Naive thymus-derived CD8-positive, alpha-beta T cell (primary cell): ENCODE measurements around the gene STEAP1. TPM values are rescaled to one million over a fixed set of nuclear protein-coding genes. Genes with fewer than 3 reads are reported as not detected.
A peak's percentile ranks its signal among the peaks of the same experiment; 100 is the strongest.

Experiments
- ATAC-seq, 2 donors: fragments of 150-1000 bp; cut with Tn5 transposase in 1 of 2; sonication (Bioruptor Pico), chemical (Tn5 transposase) in 1 of 2; 1 replicate in 1 of 2; 2 replicates in 1 of 2; pipeline ENCODE4 v1.10.0; 2021; ENCODE audit warnings: mild to moderate bottlenecking in 2 of 2, moderate library complexity in 2 of 2
- POLR2A ChIA-PET: fragments of 350-600 bp; sonication (Branson Sonifier 250); formaldehyde crosslinking; loops from one replicate; lab custom pipeline; 2021; ENCODE audit warnings: antibody characterized with exemption; lab: Charles Lee
- DNase-seq, 10 donors: peaks; one replicate each; pipeline versions ENCODE4 v3.0.0 to v3.0.0-alpha.2; 2020 to 2022
- H3K27ac Mint-ChIP-seq, 10 donors: one replicate each; pipeline ENCODE4 v1.8.0; 2020 to 2022; ENCODE audit warnings: mild to moderate bottlenecking in 10 of 10, mixed read lengths in 10 of 10, moderate library complexity in 4 of 10, inconsistent platforms in 1 of 10
- H3K27me3 Mint-ChIP-seq, 5 donors: one replicate each; pipeline ENCODE4 v1.8.0; 2021 to 2022; ENCODE audit warnings: mixed read lengths in 5 of 5
- H3K36me3 Mint-ChIP-seq, 3 donors: one replicate each; pipeline ENCODE4 v1.8.0; 2020 to 2022; ENCODE audit warnings: mixed read lengths in 3 of 3, mild to moderate bottlenecking in 2 of 3, inconsistent platforms in 1 of 3
- H3K4me1 Mint-ChIP-seq, 4 donors: one replicate each; pipeline ENCODE4 v1.8.0; 2021 to 2022; ENCODE audit warnings: mixed read lengths in 4 of 4
- H3K4me3 Mint-ChIP-seq, 10 donors: one replicate each; pipeline ENCODE4 v1.8.0; 2020 to 2022; ENCODE audit warnings: mild to moderate bottlenecking in 10 of 10, mixed read lengths in 10 of 10, moderate library complexity in 6 of 10, inconsistent platforms in 1 of 10
- H3K9me3 Mint-ChIP-seq, 9 donors: one replicate each; pipeline ENCODE4 v1.8.0; 2020 to 2022; ENCODE audit warnings: mixed read lengths in 9 of 9, mild to moderate bottlenecking in 3 of 9, inconsistent platforms in 1 of 9, moderate library complexity in 1 of 9
- polyA plus RNA-seq, 3 donors: library from polyadenylated mRNA; unstranded; fragments of 300-500 nt; fragmentation: Illumina TruSeq; gene quantifications; one replicate each; pipeline ENCODE4 v1.2.3, GENCODE V29; 2021
- total RNA-seq, 8 experiments: library from RNA in 2 of 8; stranded (reverse) in 2 of 8; gene quantifications; one replicate each; pipeline ENCODE4 v1.2.3 and lab custom pipeline; 2021 to 2026

The STEAP1 gene
- total and polyA plus RNA-seq, 5 experiments from 2014 or later: 0.28 TPM; not detected in 4

GRCh38 chr7:90201500-90202195 lies 47.4 kb downstream of the STEAP1 start:
- ATAC-seq: no peak
- Mint-ChIP-seq H3K36me3 (no peaks in the 10 kb centered on the region), H3K9me3 (peaks cover 0 to 5% (median 0%) of the 10 kb centered on the region in 9 donors), H3K4me1 (no peaks in the 10 kb centered on the region), H3K4me3 (no peak overlapping the region), H3K27me3 (peaks cover 0 to 3% (median 0%) of the 10 kb centered on the region in 5 donors), H3K27ac (no peak overlapping the region)
- no peak for DNase-seq
- POLR2A ChIA-PET: no interaction called here

GRCh38 chr7:90207956-90208355 lies 53.7 kb downstream of the STEAP1 start:
- H3K27ac Mint-ChIP-seq: no peak overlapping the region

GRCh38 chr7:90209776-90210175 lies 55.5 kb downstream of the STEAP1 start:
- POLR2A ChIA-PET: no interaction called here
- DNase-seq (no peak), ATAC-seq (no peak)
- Mint-ChIP-seq H3K4me3 (no peak overlapping the region), H3K9me3 (peaks cover 0 to 3% (median 0%) of the 10 kb centered on the region in 9 donors), H3K27me3 (peaks cover 5 to 25% (median 14%) of the 10 kb centered on the region in 5 donors), H3K36me3 (no peaks in the 10 kb centered on the region), H3K27ac (no peak overlapping the region), H3K4me1 (peaks cover 2 to 9% (median 7%) of the 10 kb centered on the region in 4 donors)

More at GRCh38 chr7:90207956-90208355, 53.7 kb downstream of the STEAP1 start:
- no peak for ATAC-seq
- DNase-seq: no peak
- Mint-ChIP-seq H3K9me3 (peaks cover 0 to 5% (median 0%) of the 10 kb centered on the region in 9 donors), H3K4me1 (peaks cover 2 to 9% (median 7%) of the 10 kb centered on the region in 4 donors), H3K36me3 (no peaks in the 10 kb centered on the region), H3K27me3 (peaks cover 5 to 25% (median 14%) of the 10 kb centered on the region in 5 donors), H3K4me3 (no peak overlapping the region)
- POLR2A ChIA-PET: no interaction called here

GRCh38 chr7:90210475-90210874 lies 56.2 kb downstream of the STEAP1 start:
- peaks cover 5 to 25% (median 14%) of the 10 kb centered on the region in 5 donors for H3K27me3 Mint-ChIP-seq
- H3K36me3 Mint-ChIP-seq: no peaks in the 10 kb centered on the region
- peaks cover 0 to 3% (median 0%) of the 10 kb centered on the region in 9 donors for H3K9me3 Mint-ChIP-seq
- no peak overlapping the region for H3K4me3 Mint-ChIP-seq
- no peak overlapping the region for H3K27ac Mint-ChIP-seq
- H3K4me1 Mint-ChIP-seq: peaks cover 2 to 9% (median 7%) of the 10 kb centered on the region in 4 donors
- ATAC-seq (no peak), DNase-seq (no peak)
- POLR2A ChIA-PET: no interaction called here

- DNase-seq: no peak
- Mint-ChIP-seq H3K4me3 (peak overlapping the region in 5 of 10 donors; percentile 16 to 60 (median 52)), H3K27ac (no peak overlapping the region), H3K9me3 (no peaks in the 10 kb centered on the region), H3K27me3 (peaks cover 5 to 25% (median 14%) of the 10 kb centered on the region in 5 donors), H3K36me3 (no peaks in the 10 kb centered on the region), H3K4me1 (peaks cover 2 to 9% (median 7%) of the 10 kb centered on the region in 4 donors)
- ATAC-seq: no peak
- POLR2A ChIA-PET: no interaction called here
Measured at GRCh38 chr7:90210981-90211380, 56.7 kb downstream of the STEAP1 start.

- peak within 1 kb of the TSS in 5 of 10 donors; percentile 16 to 60 (median 52) for H3K4me3 Mint-ChIP-seq
- H3K36me3 Mint-ChIP-seq: no peaks in the 10 kb centered on the region
- POLR2A ChIA-PET: no interaction called here
- H3K27ac Mint-ChIP-seq: no peak within 1 kb of the TSS
- ATAC-seq (peak in 1 of 2 donors; percentile 37), DNase-seq (peak in 2 of 10 donors; percentile 3 to 6)
- H3K9me3 Mint-ChIP-seq: no peaks in the 10 kb centered on the region
- peaks cover 5 to 25% (median 16%) of the 10 kb centered on the region in 5 donors for H3K27me3 Mint-ChIP-seq
- H3K4me1 Mint-ChIP-seq: peaks cover 2 to 9% (median 7%) of the 10 kb centered on the region in 4 donors
Measured at GRCh38 chr7:90211391-90212148, 57.3 kb downstream of the STEAP1 start, which contains the start of gene STEAP2. STEAP2 (plus strand) TSS chr7:90211740; CDS start chr7:90225083, 13,343 bp downstream.

- H3K4me3 Mint-ChIP-seq: peak overlapping the region in 2 of 10 donors; percentile 31 to 38
- POLR2A ChIA-PET: no interaction called here
- H3K4me1 Mint-ChIP-seq: peaks cover 2 to 9% (median 7%) of the 10 kb centered on the region in 4 donors
Measured at GRCh38 chr7:90212149-90212495, 57.9 kb downstream of the STEAP1 start.

GRCh38 chr7:90213521-90213920 lies 59.3 kb downstream of the STEAP1 start:
- peaks cover 0 to 5% (median 0%) of the 10 kb centered on the region in 9 donors for H3K9me3 Mint-ChIP-seq
- H3K4me1 Mint-ChIP-seq: peaks cover 2 to 9% (median 7%) of the 10 kb centered on the region in 4 donors
- DNase-seq (no peak), ATAC-seq (no peak)
- H3K36me3 Mint-ChIP-seq: no peaks in the 10 kb centered on the region
- POLR2A ChIA-PET: no interaction called here
- H3K27me3 Mint-ChIP-seq: peaks cover 10 to 25% (median 18%) of the 10 kb centered on the region in 5 donors
- H3K4me3 Mint-ChIP-seq: no peak overlapping the region
- H3K27ac Mint-ChIP-seq: no peak overlapping the region

More at GRCh38 chr7:90212149-90212495, 57.9 kb downstream of the STEAP1 start:
- Mint-ChIP-seq H3K27ac (no peak overlapping the region), H3K36me3 (no peaks in the 10 kb centered on the region), H3K9me3 (peaks cover 0 to 1% (median 0%) of the 10 kb centered on the region in 9 donors), H3K27me3 (peaks cover 5 to 25% (median 16%) of the 10 kb centered on the region in 5 donors)
- ATAC-seq (no peak), DNase-seq (no peak)

Other genes with a start within 250 kb of the STEAP1 start
- gene STEAP2, start 57.3 kb downstream of the STEAP1 start, total RNA-seq: not detected
- not detected for gene STEAP2, start 57.3 kb downstream of the STEAP1 start, polyA plus RNA-seq
- gene CFAP69, start 90.7 kb downstream of the STEAP1 start, total RNA-seq: under 1 TPM; 0.39 to 0.77 TPM
- not detected for gene CFAP69, start 90.7 kb downstream of the STEAP1 start, polyA plus RNA-seq
- not detected for gene FAM237B, start 166.8 kb downstream of the STEAP1 start, total RNA-seq
- not detected for gene FAM237B, start 166.8 kb downstream of the STEAP1 start, polyA plus RNA-seq
- gene GTPBP10, start 192.2 kb downstream of the STEAP1 start, total RNA-seq: 10 to 100 TPM; 51.2 to 54.2 TPM
- 10 to 100 TPM; 39.5 to 45.7 (median 43.4) TPM for gene GTPBP10, start 192.2 kb downstream of the STEAP1 start, polyA plus RNA-seq
- 1 to 10 TPM; 1.7 to 3.0 TPM for gene CLDN12, start 249.0 kb downstream of the STEAP1 start, total RNA-seq
- gene CLDN12, start 249.0 kb downstream of the STEAP1 start, polyA plus RNA-seq: 1 to 10 TPM in 2 of 3 donors, under 1 TPM in 1; 0.27 to 1.8 (median 1.3) TPM